ENCODE measurements around the gene CAMKV. TPM values are rescaled to one million over a fixed set of nuclear protein-coding genes. Genes with fewer than 3 reads are reported as not detected.
A peak's percentile ranks its signal among the peaks of the same experiment; 100 is the strongest.
"Not testable (repeated sequence)": the region's sequence is repeated elsewhere in the genome, so short reads cannot be mapped to it uniquely, and the experiment has no call there.

CAMKV gene
- total RNA-seq, 2 donors from 2014 or later: 0.43 to 0.48 TPM

GRCh38 chr3:49839193-49839809 is 30.4 kb downstream of the CAMKV start:
- DNase-seq (ENCODE audit: low spot score in 2 of 2) (peak in 1 of 2 donors; percentile 75), ATAC-seq (peak; percentile 88 to 91)
- no peak overlapping the region for H3K27ac Mint-ChIP-seq
- no peaks in the 10 kb centered on the region for H3K9me3 Mint-ChIP-seq
- H3K36me3 Mint-ChIP-seq: no peaks in the 10 kb centered on the region

GRCh38 chr3:49831341-49831740 is 38.4 kb downstream of the CAMKV start:
- DNase-seq (ENCODE audit: low spot score in 2 of 2): no peak
- no peak for ATAC-seq
- Mint-ChIP-seq H3K36me3 (peaks cover 4 to 8% of the 10 kb centered on the region in 2 donors), H3K9me3 (no peaks in the 10 kb centered on the region), H3K27ac (peak overlapping the region in 1 of 2 donors; percentile 81)

GRCh38 chr3:49826016-49826415 is 43.7 kb downstream of the CAMKV start:
- Mint-ChIP-seq H3K27ac (no peak overlapping the region), H3K9me3 (no peaks in the 10 kb centered on the region), H3K36me3 (peaks cover 0 to under 1% of the 10 kb centered on the region in 2 donors)
- DNase-seq (ENCODE audit: low spot score in 2 of 2) (no peak), ATAC-seq (no peak)

- not testable (repeated sequence) for H3K9me3 Mint-ChIP-seq; H3K27ac Mint-ChIP-seq; DNase-seq (ENCODE audit: low spot score in 2 of 2); H3K36me3 Mint-ChIP-seq; ATAC-seq
Observed at GRCh38 chr3:49823131-49823530, 46.6 kb downstream of the CAMKV start.

GRCh38 chr3:49813497-49814174 is 56.1 kb downstream of the CAMKV start, which contains the start of gene UBA7:
UBA7 (minus strand) TSS chr3:49813953; CDS start chr3:49813787, 166 bp downstream.
- Mint-ChIP-seq H3K27ac (peak within 1 kb of the TSS; percentile 93 to 94), H3K9me3 (no peaks in the 10 kb centered on the region), H3K36me3 (peaks cover 6 to 9% of the 10 kb centered on the region in 2 donors)
- ATAC-seq (peak; percentile 84 to 94), DNase-seq (ENCODE audit: low spot score in 2 of 2) (peak; percentile 31 to 63)

- Mint-ChIP-seq H3K27ac (peak overlapping the region; percentile 93 to 94), H3K9me3 (no peaks in the 10 kb centered on the region), H3K36me3 (peaks cover 6 to 9% of the 10 kb centered on the region in 2 donors)
- ATAC-seq (peak; percentile 2 to 25), DNase-seq (ENCODE audit: low spot score in 2 of 2) (no peak)
Observed at GRCh38 chr3:49812916-49813496, 56.7 kb downstream of the CAMKV start.

Other genes with a start within 250 kb of the CAMKV start
- gene APEH, start 195.6 kb downstream of the CAMKV start, total RNA-seq: 100 to 1,000 TPM; 137 to 164 TPM
- 10 to 100 TPM; 11.8 to 15.9 TPM for gene MST1, start 180.4 kb downstream of the CAMKV start, total RNA-seq
- 10 to 100 TPM; 25.5 to 34.0 TPM for gene RNF123, start 180.3 kb downstream of the CAMKV start, total RNA-seq
- not detected for gene AMIGO3, start 150.2 kb downstream of the CAMKV start, total RNA-seq
- 10 to 100 TPM; 29.9 to 31.6 TPM for gene GMPPB, start 146.0 kb downstream of the CAMKV start, total RNA-seq
- gene IP6K1, start 83.4 kb downstream of the CAMKV start, total RNA-seq: 10 to 100 TPM; 26.2 to 26.9 TPM
- gene CDHR4, start 70.0 kb downstream of the CAMKV start, total RNA-seq: under 1 TPM; 0.25 to 0.32 TPM
- under 1 TPM; 0.30 to 0.49 TPM for gene INKA1, start 66.6 kb downstream of the CAMKV start, total RNA-seq
- gene UBA7, start 56.0 kb downstream of the CAMKV start, total RNA-seq: 100 to 1,000 TPM; 101 to 133 TPM
- 10 to 100 TPM; 30.0 TPM for gene TRAIP, start 13.3 kb downstream of the CAMKV start, total RNA-seq
- 1 to 10 TPM in 1 of 2 donors, under 1 TPM in 1; 0.68 to 2.8 TPM for gene MST1R, start 34.0 kb upstream of the CAMKV start, total RNA-seq
- gene MON1A, start 59.9 kb upstream of the CAMKV start, total RNA-seq: 1 to 10 TPM; 6.0 to 8.4 TPM
- gene RBM6, start 70.2 kb upstream of the CAMKV start, total RNA-seq: 100 to 1,000 TPM in 1 of 2 donors, 10 to 100 TPM in 1; 94.6 to 168 TPM
- 100 to 1,000 TPM; 159 to 182 TPM for gene RBM5, start 219.0 kb upstream of the CAMKV start, total RNA-seq

All from activated naive CD4-positive, alpha-beta T cell treated with anti-CD3 and anti-CD28 coated beads, Interleukin-2, amount 50 U/mL, for 72 hours (primary cell).